DOHH2 (cell line): ENCODE measurements around the gene ATF5.

ENCODE experiments used
- H3F3A ChIP-seq: fragments of 200-600 bp; sonication (generic), shearing (Covaris generic); 2 replicates; pipeline ENCODE4 v1.6.0; 2016; ENCODE audit warnings: antibody characterized with exemption, mild to moderate bottlenecking; ENCODE audit not compliant: control insufficient read depth, insufficient read depth
- H3K27ac ChIP-seq: fragments of 200-600 bp; sonication (generic); 2 replicates; pipeline ENCODE4 v1.5.1; 2014; ENCODE audit warnings: low read depth, mild to moderate bottlenecking, low read length, moderate library complexity
- H3K27me3 ChIP-seq: fragments of 200-600 bp; sonication (generic); 2 replicates; pipeline ENCODE4 v1.6.1; 2014; ENCODE audit warnings: mild to moderate bottlenecking, low read length, mixed read lengths; ENCODE audit not compliant: control insufficient read depth
- H3K36me3 ChIP-seq: fragments of 200-600 bp; sonication (generic); 2 replicates; pipeline ENCODE4 v1.6.1; 2014; ENCODE audit warnings: mild to moderate bottlenecking, low read length, moderate library complexity, mixed read lengths; ENCODE audit not compliant: control insufficient read depth
- H3K4me1 ChIP-seq: fragments of 200-600 bp; sonication (generic); 2 replicates; pipeline ENCODE4 v1.6.1; 2014; ENCODE audit warnings: mild to moderate bottlenecking, low read length, mixed read lengths; ENCODE audit not compliant: control insufficient read depth
- H3K4me2 ChIP-seq: fragments of 200-600 bp; sonication (generic); 2 replicates; pipeline ENCODE4 v1.6.0; 2014; ENCODE audit warnings: mild to moderate bottlenecking, low read length, moderate library complexity
- H3K4me3 ChIP-seq: fragments of 200-600 bp; sonication (generic); 2 replicates; pipeline ENCODE4 v1.5.1; 2014; ENCODE audit warnings: mild to moderate bottlenecking, low read length, mixed read lengths
- H3K79me2 ChIP-seq: fragments of 200-600 bp; sonication (generic); 2 replicates; pipeline ENCODE4 v1.6.1; 2014; ENCODE audit warnings: mild to moderate bottlenecking, low read length, mixed read lengths; ENCODE audit not compliant: control insufficient read depth
- H3K9me2 ChIP-seq: fragments of 200-600 bp; sonication (generic); replicated peaks from 2 replicates; pipeline ENCODE4 v1.6.1; 2014; ENCODE audit warnings: mild to moderate bottlenecking, low read length, mixed read lengths; ENCODE audit not compliant: control insufficient read depth
- H3K9me3 ChIP-seq: fragments of 200-600 bp; sonication (generic); 2 replicates; pipeline ENCODE4 v1.6.1; 2014; ENCODE audit warnings: antibody characterized with exemption, low read length, mixed read lengths; ENCODE audit not compliant: control insufficient read depth, insufficient read depth
- H4K20me1 ChIP-seq: fragments of 200-600 bp; sonication (generic); 2 replicates; pipeline ENCODE4 v1.6.0; 2014; ENCODE audit warnings: low read depth, mild to moderate bottlenecking, antibody characterized with exemption, low read length, moderate library complexity; ENCODE audit not compliant: control insufficient read depth, insufficient read depth
- EZH2phosphoT487 ChIP-seq: fragments of 200-600 bp; sonication (generic); IDR thresholded peaks from 2 replicates; pipeline ENCODE4 v1.6.1; 2017; ENCODE audit warnings: borderline replicate concordance, mild to moderate bottlenecking, antibody characterized with exemption, low read length, moderate library complexity, mixed read lengths
- TF ChIP-seq, protein P1 (sequence below): fragments of 200-600 bp; sonication (generic); IDR thresholded peaks from one replicate; pipeline ENCODE4 v1.5.1; 2014; ENCODE audit warnings: antibody characterized with exemption, mild to moderate bottlenecking, low read depth, low read length; ENCODE audit not compliant: poor library complexity, severe bottlenecking

The ATF5 gene

DNA sequence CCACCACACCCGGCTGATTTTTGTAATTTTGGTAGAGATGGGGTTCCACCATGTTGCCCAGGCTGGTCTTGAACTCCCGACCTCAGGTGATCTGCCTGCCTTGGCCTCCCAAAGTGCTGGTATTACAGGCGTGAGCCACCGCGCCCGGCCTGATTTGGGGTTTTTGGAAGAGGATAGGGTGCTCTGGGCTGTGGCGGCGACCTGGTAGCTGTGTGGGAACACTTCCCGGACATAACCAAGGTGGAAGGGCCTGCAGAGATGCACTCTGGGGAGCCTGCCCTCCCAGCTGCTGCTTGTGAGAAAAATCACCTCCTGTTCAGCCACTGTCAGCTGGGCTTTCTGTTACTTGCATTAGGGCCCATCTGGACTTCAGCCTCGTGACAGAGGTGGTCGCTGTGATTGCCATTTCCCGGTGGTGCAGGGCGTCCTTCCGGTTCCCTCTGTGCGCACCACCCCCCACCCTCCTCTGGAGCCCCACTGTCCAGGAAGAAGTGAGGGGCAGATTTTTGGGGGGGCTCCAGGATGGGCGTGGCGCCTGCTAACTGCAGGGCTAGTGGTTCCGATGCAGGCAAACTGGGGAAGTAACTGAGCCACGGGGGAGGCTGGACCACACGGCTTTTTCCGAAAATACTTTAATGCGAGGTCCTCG is 39.8 kb upstream of the ATF5 start:
- Histone ChIP-seq H4K20me1 (no peaks in the 10 kb centered on the region), H3K4me3 (no peak overlapping the region), H3K27ac (no peak overlapping the region), H3K27me3 (peaks cover 37% of the 10 kb centered on the region), H3F3A (peaks cover 5% of the 10 kb centered on the region; the same call in 1 of the 2 replicates), H3K9me2 (no peaks in the 10 kb centered on the region), H3K4me2 (no peak overlapping the region), H3K9me3 (no peaks in the 10 kb centered on the region), H3K79me2 (no peaks in the 10 kb centered on the region), H3K36me3 (no peaks in the 10 kb centered on the region), H3K4me1 (peaks cover 34% of the 10 kb centered on the region)
- TF ChIP-seq, protein P1, sequence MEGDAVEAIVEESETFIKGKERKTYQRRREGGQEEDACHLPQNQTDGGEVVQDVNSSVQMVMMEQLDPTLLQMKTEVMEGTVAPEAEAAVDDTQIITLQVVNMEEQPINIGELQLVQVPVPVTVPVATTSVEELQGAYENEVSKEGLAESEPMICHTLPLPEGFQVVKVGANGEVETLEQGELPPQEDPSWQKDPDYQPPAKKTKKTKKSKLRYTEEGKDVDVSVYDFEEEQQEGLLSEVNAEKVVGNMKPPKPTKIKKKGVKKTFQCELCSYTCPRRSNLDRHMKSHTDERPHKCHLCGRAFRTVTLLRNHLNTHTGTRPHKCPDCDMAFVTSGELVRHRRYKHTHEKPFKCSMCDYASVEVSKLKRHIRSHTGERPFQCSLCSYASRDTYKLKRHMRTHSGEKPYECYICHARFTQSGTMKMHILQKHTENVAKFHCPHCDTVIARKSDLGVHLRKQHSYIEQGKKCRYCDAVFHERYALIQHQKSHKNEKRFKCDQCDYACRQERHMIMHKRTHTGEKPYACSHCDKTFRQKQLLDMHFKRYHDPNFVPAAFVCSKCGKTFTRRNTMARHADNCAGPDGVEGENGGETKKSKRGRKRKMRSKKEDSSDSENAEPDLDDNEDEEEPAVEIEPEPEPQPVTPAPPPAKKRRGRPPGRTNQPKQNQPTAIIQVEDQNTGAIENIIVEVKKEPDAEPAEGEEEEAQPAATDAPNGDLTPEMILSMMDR, result no peak
- TF ChIP-seq EZH2phosphoT487, result no peak

DNA sequence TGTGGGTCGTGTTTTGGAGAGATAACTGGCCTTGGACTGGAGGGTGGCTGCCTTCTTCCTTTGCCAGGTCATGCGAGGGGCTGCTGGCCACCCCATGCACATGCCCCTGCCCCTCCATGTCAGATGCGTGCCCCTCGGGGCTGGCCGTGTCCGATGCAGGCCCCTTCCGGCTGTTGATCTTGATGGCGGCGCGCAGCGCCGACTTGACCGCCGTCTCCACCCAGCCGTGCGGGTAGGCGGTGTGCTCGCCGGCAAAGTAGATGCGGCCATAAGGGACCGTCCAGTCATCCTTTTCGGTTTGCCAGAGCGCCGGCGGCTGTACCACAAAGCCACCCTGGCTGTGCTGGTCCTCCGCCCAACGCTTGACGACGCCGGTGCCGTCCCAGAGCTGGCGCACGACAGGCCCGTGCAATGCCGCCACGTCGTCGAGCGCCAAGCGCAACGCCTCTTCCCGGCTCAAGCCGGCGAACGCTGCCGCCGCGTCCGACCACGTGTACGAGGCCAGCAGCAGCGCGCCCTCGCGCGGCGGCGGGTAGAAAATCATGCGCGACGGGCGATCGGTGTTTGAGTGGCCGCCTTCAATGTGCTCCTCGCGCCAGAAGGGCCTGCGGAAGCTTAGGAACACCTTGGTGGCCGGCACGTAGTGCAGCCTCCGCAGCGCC is 39.2 kb upstream of the ATF5 start:
- Histone ChIP-seq H3K9me2 (no peaks in the 10 kb centered on the region), H3K4me3 (peak overlapping the region; percentile 75), H3K36me3 (no peaks in the 10 kb centered on the region), H3K9me3 (no peaks in the 10 kb centered on the region), H3K4me2 (peak overlapping the region; percentile 94), H3K4me1 (peaks cover 34% of the 10 kb centered on the region), H4K20me1 (no peaks in the 10 kb centered on the region), H3K79me2 (no peaks in the 10 kb centered on the region), H3F3A (peaks cover 5% of the 10 kb centered on the region; the same call in 1 of the 2 replicates), H3K27ac (no peak overlapping the region), H3K27me3 (peaks cover 43% of the 10 kb centered on the region)
- no peak for TF ChIP-seq EZH2phosphoT487
- TF ChIP-seq, protein P1, result peak; percentile 84

DNA sequence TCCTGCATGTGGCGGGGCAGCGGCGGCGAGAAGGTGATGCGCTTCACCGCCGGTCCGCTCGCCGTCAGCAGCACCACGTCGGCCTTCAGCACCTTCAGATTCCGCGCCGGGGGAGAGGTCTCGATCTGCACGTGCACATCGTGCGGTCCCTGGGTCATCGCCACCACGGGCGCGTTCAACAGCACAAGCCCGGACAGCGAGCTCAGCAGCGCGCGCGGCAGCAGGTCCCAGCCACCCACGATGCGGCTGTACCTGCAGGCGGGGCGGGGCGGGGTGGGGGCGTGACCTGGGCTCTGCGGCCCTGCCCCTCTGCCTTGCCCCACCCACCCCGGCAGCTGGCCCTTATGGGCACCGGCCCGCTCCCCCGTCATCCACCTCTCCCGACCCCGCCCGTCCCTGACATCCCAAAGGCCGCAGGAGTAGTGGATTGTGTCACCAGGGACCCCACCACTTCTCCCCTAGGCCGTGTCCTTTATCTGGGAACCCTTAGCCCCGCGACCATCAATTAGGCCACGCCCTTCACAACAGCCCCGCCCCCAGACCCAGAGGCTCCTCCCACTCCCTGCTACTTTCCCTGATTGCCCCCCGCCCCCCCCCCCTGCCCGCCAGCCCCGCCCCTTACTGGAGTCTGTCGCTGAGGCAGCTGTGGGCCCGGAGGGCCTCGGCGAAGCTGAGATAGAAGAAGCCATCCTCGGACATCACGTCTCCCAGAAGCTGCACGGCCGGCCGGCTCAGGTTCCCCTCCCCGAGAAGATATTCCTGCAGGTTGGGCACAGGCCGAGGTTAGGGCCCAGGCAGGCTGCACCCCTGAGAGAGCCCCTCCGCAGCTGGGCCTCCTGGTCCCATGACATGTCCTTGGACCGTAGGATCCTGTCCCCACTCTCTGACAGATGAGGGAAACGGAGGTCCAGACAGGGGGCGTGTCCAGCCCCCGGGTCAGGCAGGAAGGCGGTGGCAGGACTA is 38.4 kb upstream of the ATF5 start:
- Histone ChIP-seq H3F3A (peaks cover 5% of the 10 kb centered on the region; the same call in 1 of the 2 replicates), H3K9me3 (no peaks in the 10 kb centered on the region), H3K36me3 (no peaks in the 10 kb centered on the region), H3K79me2 (no peaks in the 10 kb centered on the region), H3K27me3 (peaks cover 51% of the 10 kb centered on the region), H3K4me2 (peak overlapping the region; percentile 94), H4K20me1 (no peaks in the 10 kb centered on the region), H3K4me1 (peaks cover 34% of the 10 kb centered on the region), H3K9me2 (no peaks in the 10 kb centered on the region), H3K27ac (no peak overlapping the region), H3K4me3 (peak overlapping the region; percentile 75)
- no peak for TF ChIP-seq EZH2phosphoT487
- TF ChIP-seq, protein P1, result peak; percentile 49
